Sigmoid colon (tissue), 7 donors: ENCODE data around the gene SLC25A30. TPM values are rescaled to one million over a fixed set of nuclear protein-coding genes. Genes with fewer than 3 reads are reported as not detected.

Source experiments
- DNase-seq: peaks from one replicate; pipeline ENCODE4 v3.0.0-alpha.2; 2019
- H3K27ac ChIP-seq, 4 donors: fragments of 200-600 bp; sonication (generic); one replicate each; pipeline ENCODE4 v1.5.1; 2016 to 2019; ENCODE audit warnings: mild to moderate bottlenecking in 1 of 4
- H3K27me3 ChIP-seq, 3 donors: fragments of 200-600 bp; sonication (generic); one replicate each; pipeline ENCODE4 v1.5.1; 2019; ENCODE audit warnings: mild to moderate bottlenecking in 1 of 3
- H3K36me3 ChIP-seq, 4 donors: fragments of 200-600 bp; sonication (generic); one replicate each; pipeline ENCODE4 v1.5.1; 2016 to 2019
- H3K4me1 ChIP-seq, 4 donors: fragments of 200-600 bp; sonication (generic); one replicate each; pipeline ENCODE4 v1.5.1; 2017 to 2019
- H3K4me3 ChIP-seq, 4 donors: fragments of 200-600 bp; sonication (generic); one replicate each; pipeline ENCODE4 v1.5.1; 2017 to 2019; ENCODE audit warnings: mild to moderate bottlenecking in 2 of 4, moderate library complexity in 1 of 4
- H3K9me3 ChIP-seq, 4 donors: fragments of 200-600 bp in 3 of 4; sonication (generic) in 3 of 4; one replicate each; pipeline versions ENCODE4 v1.5.1 to v1.6.1; 2013 to 2019
- CTCF ChIP-seq, 4 experiments: fragments of 450-650 bp in 3 of 4; fragments of 200-600 bp in 1 of 4; IDR thresholded peaks; one replicate each; pipeline ENCODE4 v1.5.1; 2016 to 2019; ENCODE audit warnings: antibody characterized with exemption in 4 of 4, mild to moderate bottlenecking in 3 of 4, moderate library complexity in 2 of 4
- EP300 ChIP-seq, 4 donors: sonication (generic); formaldehyde crosslinking; IDR thresholded peaks; one replicate each; pipeline ENCODE4 v1.6.1; 2017; ENCODE audit warnings: antibody characterized with exemption in 4 of 4
- POLR2A ChIP-seq, 2 donors: fragments of 450-650 bp; IDR thresholded peaks; one replicate each; pipeline ENCODE4 v1.6.1; 2016; ENCODE audit warnings: antibody characterized with exemption in 2 of 2, mild to moderate bottlenecking in 2 of 2, moderate library complexity in 2 of 2
- POLR2AphosphoS5 ChIP-seq, 4 donors: sonication (generic); formaldehyde crosslinking; IDR thresholded peaks; one replicate each; pipeline ENCODE4 v1.6.1; 2017; ENCODE audit warnings: antibody characterized with exemption in 4 of 4
- WGBS, 2 donors: extraction: QIAGEN DNeasy Blood & Tissue Kit; methylation state at CpG; one replicate each; pipeline ENCODE4 v1.1.7; 2013; 5-methylcytosine and 5-hydroxymethylcytosine counted together
- intact Hi-C: fragments of 100-400 bp; cut with DNase I; formaldehyde crosslinking; loops from one replicate; pipeline ENCODE4 v1.15.1; 2023
- polyA plus RNA-seq, 3 donors: library from polyadenylated mRNA; stranded (reverse); fragments of 200-250 nt; gene quantifications; one replicate each; pipeline ENCODE4 v1.2.3, GENCODE V29; 2013
- total RNA-seq, 4 donors: library from RNA; depleted of rRNA; stranded (reverse); fragments of >200 nt; gene quantifications; one replicate each; pipeline ENCODE4 v1.1.0, GENCODE V29; 2016
- donor health status: healthy with polysubstance abuse.
- donor health status: Bipolar disorder and iron deficiency.
- donor health status: healthy.

Gene SLC25A30
- total and polyA plus RNA-seq, 7 donors = 5.8 to 15.9 (median 9.1) TPM

GRCh38 chr13:45369116-45369515 lies 49.1 kb downstream of the SLC25A30 start:
- Histone ChIP-seq H3K4me3 (no peak overlapping the region), H3K36me3 (peaks cover 0 to 15% (median 2%) of the 10 kb centered on the region in 4 donors), H3K4me1 (peaks cover 0 to 11% (median 10%) of the 10 kb centered on the region in 4 donors), H3K27me3 (no peaks in the 10 kb centered on the region), H3K9me3 (no peaks in the 10 kb centered on the region), H3K27ac (no peak overlapping the region)
- no peak for TF ChIP-seq POLR2A (IDR thresholded peaks at IDR 0.05)
- no peak for TF ChIP-seq CTCF (IDR thresholded peaks at IDR 0.05)
- TF ChIP-seq EP300 (IDR thresholded peaks at IDR 0.05) = no peak
- TF ChIP-seq POLR2AphosphoS5 (IDR thresholded peaks at IDR 0.05) = no peak
- WGBS, 2 donors = 96% methylated on average over 4 of the region's 4 CpGs
- DNase-seq = no peak
- intact Hi-C loops = no loop called here

GRCh38 chr13:45368571-45368970 lies 49.6 kb downstream of the SLC25A30 start:
- Histone ChIP-seq H3K27me3 (no peaks in the 10 kb centered on the region), H3K4me3 (no peak overlapping the region), H3K4me1 (peaks cover 0 to 11% (median 10%) of the 10 kb centered on the region in 4 donors), H3K9me3 (no peaks in the 10 kb centered on the region), H3K27ac (no peak overlapping the region), H3K36me3 (peaks cover 0 to 15% (median 2%) of the 10 kb centered on the region in 4 donors)
- no peak for DNase-seq
- 6 to 34% methylated on average over 3 of the region's 3 CpGs for WGBS, 2 donors
- intact Hi-C loops = no loop called here
- TF ChIP-seq EP300 (IDR thresholded peaks at IDR 0.05) = no peak
- no peak for TF ChIP-seq POLR2AphosphoS5 (IDR thresholded peaks at IDR 0.05)
- no peak for TF ChIP-seq POLR2A (IDR thresholded peaks at IDR 0.05)
- TF ChIP-seq CTCF (IDR thresholded peaks at IDR 0.05) = no peak

GRCh38 chr13:45368005-45368404 lies 50.2 kb downstream of the SLC25A30 start:
- Histone ChIP-seq H3K27me3 (no peaks in the 10 kb centered on the region), H3K27ac (no peak overlapping the region), H3K4me3 (no peak overlapping the region), H3K36me3 (peaks cover 0 to 15% (median 2%) of the 10 kb centered on the region in 4 donors), H3K9me3 (no peaks in the 10 kb centered on the region), H3K4me1 (peaks cover 0 to 11% (median 10%) of the 10 kb centered on the region in 4 donors)
- intact Hi-C loops = no loop called here
- no peak for TF ChIP-seq EP300 (IDR thresholded peaks at IDR 0.05)
- TF ChIP-seq POLR2AphosphoS5 (IDR thresholded peaks at IDR 0.05) = no peak
- no peak for TF ChIP-seq POLR2A (IDR thresholded peaks at IDR 0.05)
- no peak for TF ChIP-seq CTCF (IDR thresholded peaks at IDR 0.05)
- WGBS, 2 donors = 67 to 74% methylated on average over 4 of the region's 4 CpGs
- DNase-seq = no peak

- DNase-seq = no peak
- Histone ChIP-seq H3K4me1 (peaks cover 0 to 11% (median 10%) of the 10 kb centered on the region in 4 donors), H3K9me3 (no peaks in the 10 kb centered on the region), H3K27ac (no peak overlapping the region), H3K27me3 (no peaks in the 10 kb centered on the region), H3K4me3 (no peak overlapping the region), H3K36me3 (peaks cover 0 to 20% (median 5%) of the 10 kb centered on the region in 4 donors)
- intact Hi-C loops = no loop called here
- no peak for TF ChIP-seq CTCF (IDR thresholded peaks at IDR 0.05)
- no peak for TF ChIP-seq POLR2A (IDR thresholded peaks at IDR 0.05)
- TF ChIP-seq POLR2AphosphoS5 (IDR thresholded peaks at IDR 0.05) = no peak
- 20 to 30% methylated on average over 2 of the region's 2 CpGs for WGBS, 2 donors
Observed at GRCh38 chr13:45367358-45367757, 50.8 kb downstream of the SLC25A30 start.

GRCh38 chr13:45365558-45365885 lies 52.7 kb downstream of the SLC25A30 start:
- intact Hi-C loops = no loop called here
- Histone ChIP-seq H3K4me3 (no peak overlapping the region), H3K4me1 (peaks cover 0 to 1% (median under 1%) of the 10 kb centered on the region in 4 donors), H3K36me3 (peaks cover 0 to 36% (median 6%) of the 10 kb centered on the region in 4 donors), H3K27ac (no peak overlapping the region), H3K27me3 (no peaks in the 10 kb centered on the region), H3K9me3 (no peaks in the 10 kb centered on the region)
- 95% methylated on average over 4 of the region's 4 CpGs for WGBS, 2 donors
- TF ChIP-seq EP300 (IDR thresholded peaks at IDR 0.05) = no peak
- TF ChIP-seq CTCF (IDR thresholded peaks at IDR 0.05) = no peak
- no peak for TF ChIP-seq POLR2A (IDR thresholded peaks at IDR 0.05)
- TF ChIP-seq POLR2AphosphoS5 (IDR thresholded peaks at IDR 0.05) = no peak
- no peak for DNase-seq
